NCI-H2196 (cell line): ENCODE measurements around the gene JPH4.

ENCODE experiments used
- DNase-seq: peaks from one replicate; lab custom pipeline; 2025; ENCODE audit not compliant: unreplicated experiment; lab: John Stamatoyannopoulos, UW

JPH4 gene

DNA sequence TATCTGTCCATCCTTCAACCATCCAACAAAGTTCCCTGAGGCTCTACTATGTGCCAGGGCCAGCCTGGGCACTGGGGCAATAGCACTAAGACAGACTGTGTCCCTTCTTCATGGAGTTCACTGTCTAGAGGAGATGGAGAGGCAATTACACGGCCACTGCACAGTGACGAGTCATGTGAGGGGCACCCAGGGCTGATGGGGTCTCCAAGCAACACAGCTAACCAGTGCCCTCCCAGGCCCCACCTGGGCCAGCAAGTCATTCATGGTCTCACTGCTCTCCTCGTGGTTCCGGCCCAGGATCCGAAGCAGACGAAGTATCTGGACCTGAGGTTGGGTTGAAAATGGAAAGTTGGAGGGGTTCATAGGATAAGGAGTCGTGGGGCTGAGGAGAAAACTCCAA is 13.7 kb downstream of the JPH4 start:
- no peak for DNase-seq

DNA sequence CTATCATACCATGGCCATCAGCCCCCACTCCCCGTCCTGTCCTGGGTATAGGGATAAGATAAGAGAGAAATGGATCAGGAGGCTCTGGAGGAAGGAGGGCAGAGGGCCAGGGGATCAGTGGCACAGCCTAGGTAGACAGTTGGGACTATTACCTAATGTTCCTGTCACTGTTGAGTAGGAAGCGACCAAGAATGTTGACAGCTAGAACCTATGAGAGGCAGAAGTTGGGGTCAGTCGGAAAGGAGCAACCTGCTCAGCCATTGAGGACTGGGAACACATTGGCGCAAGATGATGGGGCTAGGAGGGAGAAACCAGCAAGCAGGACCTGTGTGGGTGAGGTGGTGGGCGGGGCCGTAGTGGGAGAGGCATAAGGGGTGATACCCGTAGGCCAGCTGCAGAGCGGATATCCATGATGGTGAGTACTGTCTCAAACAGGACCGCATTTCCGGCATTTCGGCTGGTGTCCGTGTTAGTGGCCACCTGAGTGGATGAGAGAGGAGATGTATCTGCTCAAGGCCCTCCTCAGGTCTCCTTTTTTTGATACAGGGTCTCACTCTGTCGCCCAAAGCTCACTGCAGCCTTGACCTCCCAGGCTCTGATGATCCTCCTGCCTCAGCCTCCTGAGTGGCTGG is 14.3 kb downstream of the JPH4 start:
- DNase-seq: no peak

DNA sequence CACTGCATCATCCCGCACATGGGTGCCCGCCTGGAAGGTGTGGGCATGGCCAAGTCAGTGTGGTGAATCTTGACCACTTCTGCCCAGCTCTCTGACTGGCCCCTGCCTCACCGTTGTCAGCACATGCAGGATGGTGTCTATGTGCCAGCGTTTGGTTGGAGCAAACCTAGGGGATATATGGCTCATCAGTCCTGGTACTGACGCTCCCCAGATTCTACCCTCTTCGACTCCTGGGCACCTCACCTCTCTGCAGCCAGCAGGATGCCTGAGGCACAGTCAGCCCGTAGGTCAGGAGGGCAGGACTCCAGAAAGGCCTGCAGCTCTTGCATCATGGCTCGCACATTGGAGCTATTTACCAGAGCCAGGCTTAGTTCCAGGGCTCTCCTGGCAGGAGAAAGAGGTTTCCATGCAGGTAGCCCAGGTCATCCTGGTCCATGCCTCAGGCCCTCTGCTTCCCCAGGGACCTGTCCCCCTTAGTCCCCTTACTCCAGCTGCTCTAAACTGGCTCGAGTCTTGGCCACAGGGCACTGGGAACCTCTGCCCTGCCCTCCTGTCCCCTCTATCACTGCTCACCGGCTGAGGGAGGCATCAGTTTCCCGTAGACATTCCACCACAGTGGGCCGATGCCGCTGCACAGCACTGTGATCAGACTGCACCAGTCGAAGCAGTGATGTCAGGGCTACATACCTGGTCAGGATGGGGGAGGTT is 15.0 kb downstream of the JPH4 start:
- no peak for DNase-seq

DNA sequence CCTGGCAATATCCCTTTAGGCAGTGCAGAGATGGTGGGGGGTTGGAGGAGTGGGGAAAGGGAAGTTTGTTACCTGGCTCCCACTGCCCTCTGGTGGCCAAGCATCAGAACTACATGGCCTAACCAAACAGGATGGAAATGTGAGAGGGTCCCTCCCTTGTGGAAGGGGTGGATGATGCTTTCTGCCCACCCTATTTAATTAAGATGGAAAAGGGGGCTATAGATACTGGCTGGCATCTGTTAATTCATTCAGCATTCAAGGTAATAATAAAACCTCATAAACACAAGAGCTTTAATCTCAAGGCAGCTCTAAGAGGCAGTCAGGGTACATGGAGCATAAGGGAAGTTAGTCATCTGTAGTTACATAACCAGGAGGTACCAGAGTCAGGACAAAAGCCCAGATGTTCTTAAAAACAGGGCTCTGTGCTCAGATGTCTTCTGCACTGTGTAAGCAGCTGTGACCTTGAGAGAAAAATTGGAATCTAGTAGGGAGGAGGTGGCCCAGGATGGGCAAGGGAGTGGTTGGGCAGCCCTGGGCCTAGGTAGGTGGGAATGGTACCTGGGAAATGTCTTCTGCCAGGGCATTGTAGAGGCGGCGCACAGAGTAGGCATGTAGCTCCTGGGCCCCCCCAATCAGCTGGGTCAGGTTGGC is 15.6 kb downstream of the JPH4 start:
- peak; percentile 63 for DNase-seq

DNA sequence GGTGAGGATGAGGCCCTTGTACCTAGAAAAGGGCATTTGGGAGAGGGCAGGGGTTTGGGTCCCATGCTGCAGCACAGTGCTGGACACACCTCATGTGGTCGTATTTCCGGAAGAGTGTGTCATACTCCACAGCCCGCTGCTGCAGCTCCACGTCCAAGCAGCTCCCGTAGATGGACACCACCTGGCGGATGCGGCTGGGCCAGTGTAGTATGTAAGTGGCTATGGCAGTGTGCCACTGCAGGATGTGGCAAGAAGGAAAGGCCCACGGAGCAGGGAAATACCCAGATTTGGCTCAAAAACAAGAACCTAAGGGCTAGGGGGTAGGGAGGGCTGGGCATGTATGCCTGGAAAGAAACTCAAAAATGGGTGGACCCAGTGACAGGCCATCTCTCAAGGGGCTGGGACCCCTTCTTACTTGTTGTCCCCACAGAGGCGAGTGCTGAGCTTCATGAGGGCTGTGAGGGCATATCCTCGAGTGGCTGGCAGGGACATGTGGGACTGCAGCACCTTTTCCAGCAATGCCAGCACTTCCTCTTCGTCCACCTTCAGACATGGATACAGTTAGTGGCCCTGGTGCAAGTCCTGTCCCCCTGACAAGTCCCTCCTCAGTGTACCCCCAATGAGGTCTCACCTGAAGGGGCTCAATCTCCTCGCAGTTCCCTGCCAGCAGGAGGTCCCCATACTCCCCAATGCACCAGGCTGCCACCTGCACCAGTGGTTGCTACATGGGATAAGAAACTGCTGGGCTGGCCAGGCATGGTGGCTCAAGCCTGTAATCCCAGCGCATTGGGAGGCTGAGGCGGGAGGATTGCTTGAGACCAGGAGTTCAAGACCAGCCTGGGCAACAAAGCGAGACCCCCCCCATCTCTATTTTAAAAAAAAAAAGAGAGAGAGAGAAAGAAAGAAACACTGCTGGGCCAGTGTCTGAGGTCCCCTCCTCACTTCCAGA is 16.4 kb downstream of the JPH4 start:
- peak; percentile 92 for DNase-seq

DNA sequence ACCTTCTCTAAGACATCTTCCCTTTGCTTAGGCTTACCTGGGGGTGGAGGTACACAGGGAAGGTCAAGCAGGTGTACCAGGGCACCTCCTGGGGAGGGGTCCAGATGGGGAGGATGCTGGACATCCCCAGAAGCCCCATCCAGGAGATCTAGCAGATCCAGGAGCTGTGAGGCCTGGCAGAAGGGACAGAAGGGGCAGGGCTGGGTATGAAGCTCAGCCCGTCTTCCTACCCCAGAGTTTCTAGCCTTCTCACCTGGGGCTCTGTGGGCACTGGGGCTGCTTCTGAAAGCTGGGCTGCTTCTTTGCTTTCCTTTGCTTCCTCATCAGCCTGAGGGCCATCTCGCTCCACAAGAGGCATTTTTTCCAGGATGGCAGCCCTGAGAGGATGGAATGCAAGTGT is 17.3 kb downstream of the JPH4 start:
- no peak for DNase-seq

DNA sequence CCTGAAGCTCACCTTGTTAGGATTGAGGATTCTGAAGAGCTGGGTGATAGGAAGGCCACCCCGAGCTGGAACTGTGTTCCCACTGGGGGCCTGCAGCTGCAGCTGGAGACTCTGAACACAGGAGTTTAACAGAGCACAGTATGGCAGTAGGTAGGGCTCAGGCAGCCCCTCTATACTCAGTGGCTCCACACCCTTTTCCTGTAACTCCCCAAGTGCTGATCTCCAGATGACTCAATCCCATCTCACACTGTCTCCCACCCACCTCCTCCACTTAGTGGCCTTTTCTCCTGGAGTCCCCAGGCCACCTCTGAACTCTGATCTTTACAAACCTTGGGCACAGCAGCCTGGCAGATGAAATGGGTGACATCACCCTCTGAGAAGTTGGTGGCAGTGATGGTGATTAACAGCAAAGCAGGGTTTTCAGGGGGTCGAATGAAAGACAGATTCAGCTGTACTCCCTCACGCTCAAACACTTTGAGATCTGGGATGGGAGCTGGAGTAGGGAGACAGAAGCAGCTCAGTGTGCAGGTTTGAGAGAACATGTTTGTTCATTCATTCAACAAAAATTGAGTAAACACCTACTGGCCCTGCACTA is 18.6 kb downstream of the JPH4 start:
- DNase-seq: no peak

DNA sequence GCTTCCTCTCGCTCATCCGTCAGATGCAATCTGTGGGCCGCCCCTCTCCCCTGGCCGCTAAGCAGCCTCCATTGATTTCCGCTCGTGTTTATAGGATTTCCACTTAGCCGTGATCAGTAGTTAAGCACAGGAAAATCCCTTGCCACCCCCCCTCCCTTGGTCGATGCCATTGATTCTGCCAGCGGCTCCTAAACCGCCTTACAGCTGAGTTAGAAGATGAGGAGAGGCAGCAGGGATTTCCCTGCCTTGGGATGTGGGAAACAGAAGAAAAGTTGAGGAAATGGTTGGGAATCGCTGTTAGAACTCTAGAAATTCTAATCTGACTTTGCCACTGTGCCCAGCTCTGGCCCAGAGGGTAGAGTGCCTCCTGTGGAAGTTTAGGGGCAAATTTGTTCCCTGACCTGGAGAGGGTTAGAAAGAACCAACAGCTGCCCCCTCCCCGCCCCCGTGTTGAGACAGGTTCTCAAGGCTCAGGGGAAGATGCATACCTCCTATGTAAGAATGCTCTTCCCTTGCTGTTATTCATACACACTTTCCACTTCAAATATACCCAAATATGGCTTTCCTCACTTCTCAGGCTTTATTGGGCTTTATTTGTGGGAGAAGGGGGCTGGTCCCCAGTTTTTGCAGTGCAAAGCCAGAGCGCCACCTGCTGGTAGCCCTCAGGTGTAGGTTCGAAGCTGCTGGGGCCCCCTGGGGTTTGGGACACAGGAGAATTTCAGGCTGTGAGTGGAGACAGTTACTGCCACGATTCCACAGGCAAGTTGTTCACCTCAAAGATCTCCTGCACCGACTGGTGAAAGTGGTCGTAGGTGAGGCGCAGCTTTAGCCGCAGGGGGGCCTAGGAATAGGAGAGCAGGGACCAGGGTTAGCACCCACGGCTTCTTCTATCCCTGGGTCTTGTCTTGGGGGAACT is 19.3 kb downstream of the JPH4 start:
- DNase-seq: peak; percentile 69

DNA sequence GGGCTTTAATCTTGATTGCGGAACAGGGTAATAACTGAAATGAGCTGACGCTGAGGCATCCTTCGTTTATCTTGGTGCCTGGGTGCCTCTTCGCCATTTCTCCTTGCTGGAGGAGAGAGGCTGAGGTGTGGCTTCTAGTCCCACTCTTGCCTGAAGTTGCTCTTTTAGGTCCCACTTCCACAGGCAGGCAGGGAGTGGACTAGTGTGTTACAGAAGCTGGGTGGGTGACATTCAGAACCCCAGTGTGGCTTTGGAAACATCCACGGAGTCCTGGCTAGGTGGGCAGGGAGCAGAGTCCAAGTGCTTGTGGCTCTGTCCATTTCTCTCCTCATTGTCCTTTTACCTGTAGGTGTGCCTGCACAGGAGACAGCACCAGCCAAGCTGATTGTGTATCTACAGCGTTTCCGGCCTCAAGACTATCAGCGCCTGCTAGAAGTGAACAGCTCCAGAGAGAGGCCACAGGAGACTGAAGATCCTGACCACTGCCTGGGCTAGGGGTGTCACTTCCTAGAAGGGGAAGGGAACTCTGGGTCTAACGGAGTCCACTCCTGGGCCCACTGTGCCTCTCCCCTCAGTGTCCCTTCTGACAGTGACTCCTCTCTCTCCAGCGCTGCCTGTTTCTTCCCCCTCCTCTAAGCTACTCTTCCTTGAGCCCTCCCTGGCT is 20.1 kb downstream of the JPH4 start:
- no peak for DNase-seq

DNA sequence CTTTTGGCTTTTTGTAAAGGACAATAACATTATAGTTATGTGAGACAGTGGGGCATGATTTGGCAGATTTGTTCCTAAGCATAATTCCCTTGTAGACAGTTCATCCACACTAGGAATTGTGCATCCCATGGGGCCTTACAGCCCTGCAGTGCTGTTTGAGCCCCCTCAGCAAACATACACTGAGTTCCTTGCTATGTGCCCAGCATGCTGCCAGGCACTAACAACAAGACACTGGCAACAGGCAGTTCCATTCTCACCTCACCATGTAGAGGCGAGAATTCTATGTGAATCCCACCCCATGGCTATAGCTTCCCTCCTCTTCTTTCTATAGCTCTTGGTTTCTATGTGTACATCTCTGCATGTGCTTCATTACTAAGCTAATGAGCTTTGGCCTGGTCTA is 20.6 kb downstream of the JPH4 start:
- no peak for DNase-seq

DNA sequence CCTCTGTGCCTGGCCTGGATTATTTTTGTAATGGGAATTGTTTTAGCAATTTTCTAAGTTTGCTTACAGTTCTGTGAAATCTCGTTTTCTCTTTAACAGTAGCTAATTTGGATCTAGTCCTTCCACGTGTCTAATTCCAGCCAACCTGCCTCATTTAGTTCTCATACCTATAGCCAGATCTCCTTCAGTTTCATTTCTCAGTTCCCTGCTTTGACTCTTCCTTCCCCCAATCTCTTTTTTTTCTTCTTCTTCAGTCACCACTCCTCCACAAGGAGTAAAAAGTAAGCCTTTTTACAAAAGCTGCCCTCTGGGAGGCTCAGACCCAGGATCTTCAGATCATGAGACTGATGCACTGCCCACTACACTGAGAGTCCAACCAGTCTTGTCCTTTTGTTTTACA is 21.1 kb downstream of the JPH4 start:
- DNase-seq: no peak

DNA sequence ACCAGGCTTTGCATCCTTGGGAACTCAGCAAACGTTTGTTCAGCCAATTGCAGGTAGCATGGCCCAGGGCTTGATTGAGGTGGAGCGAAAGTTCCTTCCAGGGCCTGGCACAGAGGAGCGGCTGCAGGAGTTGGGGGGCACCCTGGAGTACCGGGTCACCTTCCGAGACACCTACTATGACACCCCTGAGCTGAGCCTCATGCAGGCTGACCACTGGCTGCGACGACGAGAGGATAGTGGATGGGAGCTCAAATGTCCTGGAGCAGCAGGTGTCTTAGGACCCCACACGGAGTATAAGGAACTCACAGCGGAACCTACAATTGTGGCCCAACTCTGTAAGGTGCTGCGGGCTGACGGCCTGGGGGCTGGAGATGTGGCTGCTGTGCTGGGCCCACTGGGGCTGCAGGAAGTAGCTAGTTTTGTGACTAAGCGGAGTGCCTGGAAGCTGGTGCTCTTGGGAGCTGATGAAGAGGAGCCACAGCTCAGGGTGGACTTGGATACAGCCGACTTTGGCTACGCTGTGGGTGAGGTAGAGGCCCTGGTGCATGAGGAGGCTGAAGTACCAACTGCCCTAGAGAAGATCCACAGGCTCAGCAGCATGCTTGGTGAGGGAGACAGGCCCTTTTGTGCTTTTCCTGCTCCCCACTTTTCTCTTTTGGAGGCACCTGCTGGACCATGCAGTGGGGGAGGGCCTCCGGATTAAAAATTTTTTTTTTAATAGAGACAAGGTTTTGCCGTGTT is 21.7 kb downstream of the JPH4 start:
- no peak for DNase-seq

DNA sequence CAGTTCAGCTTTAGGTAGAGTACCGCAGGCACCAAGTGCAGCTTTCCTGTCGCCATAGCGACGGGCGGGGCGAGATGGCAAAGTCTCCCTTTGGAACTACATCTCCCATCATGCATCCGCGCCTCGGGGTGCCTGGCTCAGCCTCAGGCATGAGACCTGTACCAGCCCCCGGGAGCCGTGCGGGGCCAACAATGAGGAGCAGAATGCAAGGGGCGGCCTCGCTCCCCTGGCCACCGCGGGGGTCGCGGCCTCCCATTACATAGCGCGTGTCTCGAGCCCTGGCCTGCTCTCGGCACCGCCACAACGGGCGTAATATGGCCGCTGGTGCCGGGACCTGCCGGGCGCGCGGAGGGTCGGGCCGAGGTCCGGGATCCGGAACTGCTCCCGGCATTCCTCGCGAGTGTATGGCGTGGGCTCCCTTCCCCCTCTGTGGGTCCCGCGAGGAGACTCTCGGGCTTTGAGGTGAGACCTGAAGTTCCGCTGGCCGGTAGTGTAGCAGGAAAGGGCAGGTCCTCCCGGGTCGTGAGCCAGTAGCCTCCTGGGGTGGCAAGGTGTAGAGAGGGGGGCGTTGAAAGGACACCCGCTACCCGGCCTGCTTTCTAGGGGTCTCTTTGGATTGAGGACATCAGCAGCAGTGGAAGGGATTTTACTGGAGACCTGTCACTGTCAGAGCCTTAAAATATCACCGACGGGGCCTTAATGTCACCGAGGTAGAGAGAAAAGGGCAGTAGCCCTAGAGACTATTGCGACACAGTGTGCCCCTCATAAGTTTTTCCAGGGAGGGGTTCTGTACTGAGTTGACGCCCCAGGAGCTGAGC is 22.5 kb downstream of the JPH4 start, which contains the start of gene THTPA:
Gene THTPA (plus strand): TSS at position 390 of the 818 bp plus-strand sequence. CDS start 487 bp downstream, outside the sequence.
- peak; percentile 96 for DNase-seq

DNA sequence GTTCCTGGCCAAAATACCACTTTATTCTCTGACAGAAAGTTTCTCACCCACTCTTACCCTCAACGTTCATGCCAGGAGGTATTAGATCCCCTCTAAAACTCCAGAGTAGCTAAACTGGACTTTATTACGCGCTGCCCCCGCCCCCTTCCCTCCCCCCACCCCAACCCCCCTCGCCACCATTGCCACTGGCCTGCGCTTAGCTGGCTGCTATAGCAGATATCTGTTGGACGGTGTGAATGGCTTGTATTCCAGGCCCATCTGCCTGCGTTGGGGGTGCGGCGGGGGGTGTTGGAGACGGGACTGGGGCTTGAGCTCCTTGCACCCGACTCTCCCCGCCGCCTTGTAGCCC is 23.1 kb downstream of the JPH4 start:
- DNase-seq: no peak

DNA sequence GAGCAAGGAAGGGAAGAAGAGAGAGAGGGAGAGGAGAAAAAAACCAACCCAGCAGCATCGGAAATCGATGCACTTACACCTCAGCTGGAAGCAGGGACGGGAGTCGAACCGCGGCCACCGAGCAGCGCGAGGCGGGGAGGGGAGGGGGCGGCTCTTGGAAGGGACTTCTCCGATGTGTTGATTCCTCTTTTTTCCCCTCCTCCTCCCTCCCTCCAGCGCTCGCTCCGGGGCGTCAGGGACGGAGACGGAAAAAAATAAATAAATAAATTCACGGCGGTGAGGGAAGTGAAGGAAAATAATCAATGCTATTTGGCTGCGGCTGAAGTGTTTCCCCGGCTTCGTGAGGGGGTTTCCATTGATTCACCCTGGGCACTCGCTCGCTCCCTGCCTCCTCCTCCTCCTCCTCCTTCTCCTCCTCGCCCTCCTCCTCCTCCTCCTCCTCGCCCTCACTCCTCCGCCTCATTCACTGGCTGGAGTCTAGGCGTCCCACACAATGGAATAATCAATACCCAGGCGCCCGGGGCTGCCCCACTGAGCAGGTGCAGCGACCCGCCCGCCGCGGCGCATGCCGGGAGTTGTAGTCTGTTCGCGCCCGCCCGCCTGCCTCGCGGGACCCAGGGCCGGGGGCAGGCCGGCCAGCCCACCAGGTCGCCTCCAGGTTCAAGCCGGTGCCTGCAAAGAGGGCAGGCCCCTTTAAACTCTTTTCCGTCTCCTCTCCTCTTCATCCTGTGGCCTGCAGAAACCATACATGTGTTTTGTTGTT is 27.1 kb downstream of the JPH4 start, which contains the start of gene ZFHX2:
Gene ZFHX2 (minus strand): TSS at position 500 of the 763 bp plus-strand sequence. CDS start 16,440 bp downstream, outside the sequence.
- DNase-seq: peak; percentile 86

DNA sequence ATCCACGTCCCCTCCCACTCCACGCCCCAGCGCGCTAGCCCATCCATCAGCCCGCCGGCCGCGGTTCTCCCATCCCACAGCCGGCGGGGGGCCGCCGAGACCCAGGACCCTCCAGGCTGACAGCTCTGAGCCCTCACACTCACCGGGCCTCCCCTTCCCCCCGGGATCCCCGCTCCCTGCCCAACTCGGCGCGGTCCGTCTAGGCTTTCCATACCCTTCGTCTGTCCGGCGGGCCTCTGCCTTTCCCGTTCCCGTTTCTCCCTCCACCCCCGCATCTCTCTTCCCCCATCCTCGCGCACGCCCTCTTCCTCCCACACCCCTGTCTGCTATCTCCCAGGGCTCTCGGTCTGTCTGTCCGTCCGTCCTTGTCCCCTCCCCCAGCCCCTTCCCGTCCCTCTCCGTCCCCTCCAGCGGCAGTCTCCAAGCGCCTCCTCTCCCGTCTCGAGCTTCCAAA is 27.8 kb downstream of the JPH4 start:
- DNase-seq: no peak
